WI38 (cell line): Measurements from ENCODE around the gene CXCR3.

ENCODE experiments used
- H3K4me3 ChIP-seq: 2 replicates; pipeline ENCODE4 v1.5.1; 2011; ENCODE audit warnings: low read depth, mild to moderate bottlenecking, control low read depth, low read length
- TF ChIP-seq, protein P1 (sequence below): IDR thresholded peaks from 2 replicates; pipeline ENCODE4 v1.5.1; 2012; ENCODE audit warnings: low read depth, mild to moderate bottlenecking, control low read depth, low read length

The CXCR3 gene

DNA sequence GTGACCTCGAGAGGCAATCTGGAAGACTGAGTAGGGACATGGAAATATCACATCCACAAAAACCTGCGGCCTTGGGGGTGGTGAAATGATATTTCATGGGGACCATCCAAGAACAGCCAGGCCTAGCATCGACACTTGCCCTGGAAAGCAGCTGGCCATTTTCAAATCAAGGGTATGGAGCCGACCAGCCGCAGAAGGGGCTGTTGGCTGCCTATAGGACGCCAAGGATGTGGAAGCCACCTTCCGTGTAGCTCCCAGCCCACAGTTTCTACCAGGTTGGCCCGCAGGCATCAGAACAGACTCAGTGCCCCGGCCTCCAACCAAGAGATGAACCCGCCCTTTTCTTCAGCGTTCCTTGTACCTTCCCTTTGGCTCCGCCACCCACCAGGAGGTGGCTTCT is 43.6 kb upstream of the CXCR3 start:
- TF ChIP-seq, protein P1, sequence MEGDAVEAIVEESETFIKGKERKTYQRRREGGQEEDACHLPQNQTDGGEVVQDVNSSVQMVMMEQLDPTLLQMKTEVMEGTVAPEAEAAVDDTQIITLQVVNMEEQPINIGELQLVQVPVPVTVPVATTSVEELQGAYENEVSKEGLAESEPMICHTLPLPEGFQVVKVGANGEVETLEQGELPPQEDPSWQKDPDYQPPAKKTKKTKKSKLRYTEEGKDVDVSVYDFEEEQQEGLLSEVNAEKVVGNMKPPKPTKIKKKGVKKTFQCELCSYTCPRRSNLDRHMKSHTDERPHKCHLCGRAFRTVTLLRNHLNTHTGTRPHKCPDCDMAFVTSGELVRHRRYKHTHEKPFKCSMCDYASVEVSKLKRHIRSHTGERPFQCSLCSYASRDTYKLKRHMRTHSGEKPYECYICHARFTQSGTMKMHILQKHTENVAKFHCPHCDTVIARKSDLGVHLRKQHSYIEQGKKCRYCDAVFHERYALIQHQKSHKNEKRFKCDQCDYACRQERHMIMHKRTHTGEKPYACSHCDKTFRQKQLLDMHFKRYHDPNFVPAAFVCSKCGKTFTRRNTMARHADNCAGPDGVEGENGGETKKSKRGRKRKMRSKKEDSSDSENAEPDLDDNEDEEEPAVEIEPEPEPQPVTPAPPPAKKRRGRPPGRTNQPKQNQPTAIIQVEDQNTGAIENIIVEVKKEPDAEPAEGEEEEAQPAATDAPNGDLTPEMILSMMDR, result no peak
- H3K4me3 ChIP-seq, result no peak overlapping the region

DNA sequence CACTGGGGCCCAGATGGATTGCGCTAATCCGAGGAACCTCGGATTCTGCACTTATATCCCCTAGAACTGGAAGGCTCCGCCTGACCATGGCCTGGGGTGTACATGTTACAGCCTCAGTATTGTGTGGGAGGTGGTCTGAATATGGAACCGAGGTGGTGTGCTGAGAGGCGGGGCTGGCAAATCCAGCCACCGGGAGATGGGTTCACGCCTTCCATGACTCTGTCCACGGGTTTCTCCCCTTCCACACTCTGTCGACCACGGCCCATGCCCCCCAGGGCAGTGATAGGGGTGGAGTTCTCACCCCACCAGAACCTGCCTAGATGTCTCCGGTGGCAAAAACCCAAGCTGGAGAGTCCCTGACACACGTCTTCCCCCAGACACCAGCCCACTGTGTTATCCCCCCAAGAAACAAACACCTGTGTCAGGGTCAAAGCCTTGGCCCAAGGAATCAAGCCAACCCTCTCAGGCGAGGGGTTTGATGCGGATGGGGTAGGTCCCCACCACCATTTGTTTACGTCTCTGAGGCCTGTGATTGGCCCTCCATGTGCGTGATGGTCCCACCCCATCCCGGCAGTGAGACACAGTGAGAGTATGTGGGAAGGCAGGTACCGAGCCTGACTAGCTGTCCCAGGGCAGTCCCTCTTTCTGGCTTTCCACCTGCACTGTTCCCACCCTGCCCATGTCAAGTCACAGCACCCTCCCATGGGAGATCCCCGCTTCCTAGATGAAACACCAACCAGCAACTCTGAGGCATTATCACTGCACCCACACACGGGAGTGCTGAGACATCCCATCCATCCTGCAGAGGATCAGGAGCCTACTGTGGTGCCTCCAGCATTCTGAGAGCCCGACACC is 42.5 kb upstream of the CXCR3 start:
- TF ChIP-seq, protein P1, result no peak
- no peak overlapping the region for H3K4me3 ChIP-seq

DNA sequence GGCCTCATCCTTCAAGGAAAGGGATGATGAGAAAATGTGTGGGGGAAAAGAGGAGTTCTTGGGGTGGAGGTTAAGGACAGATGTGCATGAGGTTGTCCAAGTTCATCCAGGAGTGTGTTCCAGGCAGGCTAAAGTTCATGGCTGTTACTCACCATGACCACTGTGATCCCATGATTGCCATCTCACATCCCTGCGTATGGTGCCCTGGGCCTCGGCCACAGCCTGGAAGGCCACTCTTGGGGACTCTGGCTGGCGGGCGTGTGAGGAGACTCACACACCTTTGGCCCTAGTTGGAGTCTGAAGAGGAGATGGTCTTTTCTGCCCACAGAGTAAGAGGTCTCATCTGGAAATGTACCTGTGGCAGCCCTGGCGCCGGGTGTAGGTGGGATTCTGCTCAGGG is 41.6 kb upstream of the CXCR3 start:
- TF ChIP-seq, protein P1, result no peak
- no peak overlapping the region for H3K4me3 ChIP-seq

DNA sequence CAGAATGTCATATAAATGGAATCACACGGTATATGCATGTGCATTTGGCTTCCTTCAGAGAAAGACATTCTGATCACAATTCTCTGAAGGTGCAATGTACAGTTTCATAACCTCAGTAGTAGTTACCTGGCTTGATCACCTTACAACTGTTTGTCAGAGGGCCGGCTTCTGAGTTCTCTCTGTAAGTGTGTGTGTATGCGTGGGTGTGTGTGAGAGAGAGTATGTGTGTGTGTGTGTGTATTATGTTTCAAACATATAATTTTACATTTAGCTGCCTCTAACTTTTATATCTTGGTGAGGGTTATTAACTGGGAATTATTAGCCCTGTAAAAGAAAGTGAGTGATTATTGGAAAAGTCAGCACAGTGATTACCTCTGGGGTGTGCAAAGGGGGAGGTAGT is 41.0 kb upstream of the CXCR3 start:
- no peak overlapping the region for H3K4me3 ChIP-seq
- TF ChIP-seq, protein P1, result no peak

DNA sequence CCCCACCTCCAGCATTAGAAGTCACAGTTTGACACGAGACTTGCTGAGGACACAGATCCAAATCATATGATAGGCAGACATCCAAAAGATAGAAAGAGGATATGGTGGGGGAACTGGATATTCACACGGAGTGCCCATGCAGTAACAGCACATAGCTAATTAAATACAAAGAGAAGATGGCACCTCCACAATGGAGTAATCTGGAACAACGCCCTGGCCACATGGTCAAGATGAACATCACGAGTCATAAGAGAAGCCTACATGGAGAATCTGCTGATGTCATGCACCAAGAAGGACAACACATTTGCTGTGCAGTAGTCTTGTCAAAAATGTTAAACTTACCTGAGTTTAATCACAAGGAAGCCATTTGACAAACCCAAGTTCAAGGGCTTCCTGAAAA is 39.0 kb upstream of the CXCR3 start:
- H3K4me3 ChIP-seq, result no peak overlapping the region
- TF ChIP-seq, protein P1, result no peak

DNA sequence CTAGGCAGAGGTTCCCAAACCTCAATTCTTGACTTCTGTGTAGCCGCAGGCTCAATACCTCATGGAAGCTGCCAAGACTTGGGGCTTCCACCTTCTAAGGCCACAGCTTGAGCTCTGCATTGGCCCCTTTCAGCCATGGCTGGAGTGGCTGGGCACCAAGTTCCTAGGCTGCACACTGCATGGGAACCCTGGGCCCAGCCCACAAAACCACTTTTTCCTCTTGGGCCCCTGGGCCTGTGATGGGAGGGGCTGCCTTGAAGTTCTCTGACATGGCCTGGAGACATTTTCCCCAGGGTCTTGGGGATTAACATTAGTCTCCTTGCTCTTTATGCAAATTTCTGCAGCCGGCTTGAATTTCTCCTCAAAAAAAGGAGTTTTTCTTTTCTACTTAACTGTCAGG is 35.0 kb upstream of the CXCR3 start:
- TF ChIP-seq, protein P1, result no peak
- no peak overlapping the region for H3K4me3 ChIP-seq

DNA sequence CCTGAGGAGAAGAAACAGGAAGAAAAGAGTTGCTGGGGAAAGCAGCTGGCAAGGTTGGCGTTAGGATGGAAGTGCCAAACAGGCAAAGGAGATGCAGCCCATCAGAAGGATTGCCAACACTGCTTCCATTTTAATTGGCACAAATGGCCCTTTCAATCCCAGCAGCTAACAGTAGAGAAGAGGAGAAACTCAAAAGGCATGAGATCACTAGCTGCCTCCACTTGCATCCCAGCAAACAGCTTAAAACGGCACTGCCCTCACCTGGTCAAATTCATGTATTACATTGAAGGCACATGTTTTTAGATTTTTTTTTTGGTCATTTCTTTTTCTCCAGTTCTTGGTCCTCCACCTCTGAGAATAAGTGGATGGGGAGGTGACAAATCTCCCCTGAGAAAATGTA is 34.1 kb upstream of the CXCR3 start:
- TF ChIP-seq, protein P1, result peak; percentile 46
- H3K4me3 ChIP-seq, result no peak overlapping the region
